Heart left ventricle (tissue), 13 donors: ENCODE data around the gene EPHB1.

ENCODE experiments used
- CTCF ChIP-seq, 12 donors: fragments of 200-600 bp; sonication (generic) in 4 of 12; IDR thresholded peaks; one replicate each; pipeline versions ENCODE4 v1.5.0 to v1.8.0; 2018 to 2022; ENCODE audit warnings: antibody characterized with exemption in 12 of 12, mild to moderate bottlenecking in 5 of 12
- POLR2A ChIP-seq, 2 donors: fragments of 450-650 bp; IDR thresholded peaks; one replicate each; pipeline ENCODE4 v1.6.1; 2017; ENCODE audit warnings: antibody characterized with exemption in 2 of 2, mild to moderate bottlenecking in 2 of 2, moderate library complexity in 2 of 2
- donor health status: ischemic (EF 13 %, LVEDD 7.1; RV severe dilation, severe dysfunction).
- donor health status: DM: no; HTN: yes; CAD: no.
- donor health status: DM: no; HTN: no; CAD: no.
- donor health status: ischemic (EF 25% LVEDD 6.9; RV normal size, moderate dysfunction).
- donor health status: ischemic (EF 25% LVEDD 5.7; RV mildly dilated, moderate dysfunction).
- donor health status: ischemic (EF 35%, LVEDD 5.7; RV mildly dilated, moderate dysfunction).
- donor health status: nonischemic (EF 11% LVEDD 7.7; RV severe dilation, severe dysfunction).
- donor health status: DM: yes; HTN: yes; CAD: no.
- donor health status: PGD.
- donor health status: ischemic (EF 29% LVEDD 5.4; RV normal size, mild dysfunction).
- donor health status: nonischemic (EF 23%, LVEDD 6.1; RV moderate dilation, normal function).

GRCh38 chr3:135249186-135249585 lies 454.1 kb downstream of the EPHB1 start:
- TF ChIP-seq CTCF (IDR thresholded peaks at IDR 0.05) (no peak), POLR2A (IDR thresholded peaks at IDR 0.05) (no peak)
